Activated B cell treated with CpG ODN at 0.5 μM for 24 hours (primary cell): ENCODE results near the gene CD4. TPM values are rescaled to one million over a fixed set of nuclear protein-coding genes. Genes with fewer than 3 reads are reported as not detected.

Experiments used
- ATAC-seq: fragments of 200-7000 bp; cut with Tn5 transposase; one replicate; pipeline ENCODE4 v1.10.0; 2021; ENCODE audit warnings: low read depth, mild to moderate bottlenecking, moderate library complexity
- CTCF ChIA-PET: fragments of 350-600 bp; sonication (Branson Sonifier 250); formaldehyde crosslinking; loops from one replicate; lab custom pipeline; 2021; ENCODE audit warnings: antibody characterized with exemption; lab: Charles Lee
- POLR2A ChIA-PET: fragments of 350-600 bp; sonication (Branson Sonifier 250); formaldehyde crosslinking; loops from one replicate; lab custom pipeline; 2021; ENCODE audit warnings: antibody characterized with exemption; lab: Charles Lee
- DNase-seq: peaks from one replicate; pipeline ENCODE4 v3.0.0; 2022
- H3K27ac Mint-ChIP-seq: one replicate; pipeline ENCODE4 v1.8.0; 2020; ENCODE audit warnings: mixed read lengths
- H3K27me3 Mint-ChIP-seq: one replicate; pipeline ENCODE4 v1.8.0; 2021; ENCODE audit warnings: mixed read lengths
- H3K36me3 Mint-ChIP-seq: one replicate; pipeline ENCODE4 v1.8.0; 2021; ENCODE audit warnings: low read depth, mixed read lengths
- H3K4me1 Mint-ChIP-seq: one replicate; pipeline ENCODE4 v1.8.0; 2021; ENCODE audit warnings: mixed read lengths
- H3K4me3 Mint-ChIP-seq: one replicate; pipeline ENCODE4 v1.8.0; 2020; ENCODE audit warnings: mild to moderate bottlenecking, mixed read lengths
- H3K9me3 Mint-ChIP-seq: one replicate; pipeline ENCODE4 v1.8.0; 2020; ENCODE audit warnings: mixed read lengths
- intact Hi-C: fragments of 100-400 bp; cut with micrococcal nuclease; formaldehyde crosslinking; loops from one replicate; pipeline ENCODE4 v1.15.1; 2024
- total RNA-seq: library from RNA; stranded (reverse); gene quantifications from 2 replicates; pipeline ENCODE4 v1.2.3, GENCODE V29; 2022
- TF ChIP-seq, protein P1 (sequence below): fragments of 200-600 bp; IDR thresholded peaks from one replicate; pipeline ENCODE4 v1.8.0; 2022; ENCODE audit warnings: antibody characterized with exemption, mild to moderate bottlenecking

CD4 gene
- total RNA-seq, 1 donor from 2014 or later = 0.22 TPM

- ATAC-seq = no peak
- DNase-seq = no peak
- intact Hi-C loops = no loop called here
- Mint-ChIP-seq H3K27ac (peak within 1 kb of the TSS; percentile 41), H3K27me3 (peaks cover 2% of the 10 kb centered on the region), H3K4me3 (no peak within 1 kb of the TSS), H3K36me3 (no peaks in the 10 kb centered on the region), H3K4me1 (peaks cover 14% of the 10 kb centered on the region), H3K9me3 (no peaks in the 10 kb centered on the region)
- TF ChIP-seq, protein P1, sequence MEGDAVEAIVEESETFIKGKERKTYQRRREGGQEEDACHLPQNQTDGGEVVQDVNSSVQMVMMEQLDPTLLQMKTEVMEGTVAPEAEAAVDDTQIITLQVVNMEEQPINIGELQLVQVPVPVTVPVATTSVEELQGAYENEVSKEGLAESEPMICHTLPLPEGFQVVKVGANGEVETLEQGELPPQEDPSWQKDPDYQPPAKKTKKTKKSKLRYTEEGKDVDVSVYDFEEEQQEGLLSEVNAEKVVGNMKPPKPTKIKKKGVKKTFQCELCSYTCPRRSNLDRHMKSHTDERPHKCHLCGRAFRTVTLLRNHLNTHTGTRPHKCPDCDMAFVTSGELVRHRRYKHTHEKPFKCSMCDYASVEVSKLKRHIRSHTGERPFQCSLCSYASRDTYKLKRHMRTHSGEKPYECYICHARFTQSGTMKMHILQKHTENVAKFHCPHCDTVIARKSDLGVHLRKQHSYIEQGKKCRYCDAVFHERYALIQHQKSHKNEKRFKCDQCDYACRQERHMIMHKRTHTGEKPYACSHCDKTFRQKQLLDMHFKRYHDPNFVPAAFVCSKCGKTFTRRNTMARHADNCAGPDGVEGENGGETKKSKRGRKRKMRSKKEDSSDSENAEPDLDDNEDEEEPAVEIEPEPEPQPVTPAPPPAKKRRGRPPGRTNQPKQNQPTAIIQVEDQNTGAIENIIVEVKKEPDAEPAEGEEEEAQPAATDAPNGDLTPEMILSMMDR = no peak
- CTCF ChIA-PET = interaction anchor here (1.6 to 1.7 kb wide), 2 partner anchors 10 to 32 kb away, joined by 5 read pairs; partner anchors contain the start of gene SPSB2
- POLR2A ChIA-PET = interaction anchor here (0.6 to 3.5 kb wide), 3 partner anchors 11 to 838 kb away, joined by 3 to 15 read pairs (median 5); partner anchors contain the start of genes CDCA3 and USP5
Measured at GRCh38 chr12:6840761-6841515, 51.6 kb downstream of the CD4 start, which contains the start of gene GNB3. Gene GNB3, plus strand, starts transcription at chr12:6840925. Its CDS starts 363 bp downstream, at chr12:6841288.

- H3K9me3 Mint-ChIP-seq = no peaks in the 10 kb centered on the region
- no peak for ATAC-seq
- DNase-seq = no peak
- H3K27ac Mint-ChIP-seq = no peak overlapping the region
- H3K4me3 Mint-ChIP-seq = no peak overlapping the region
- peaks cover 14% of the 10 kb centered on the region for H3K4me1 Mint-ChIP-seq
- peaks cover 2% of the 10 kb centered on the region for H3K27me3 Mint-ChIP-seq
- ChIA-PET CTCF (interaction anchor here (0.6 kb wide), 1 partner anchor 19 kb away, joined by 3 read pairs; no protein-coding TSS in a partner anchor), POLR2A (interaction anchor here (0.6 to 1.5 kb wide), 2 partner anchors 9 to 1226 kb away, joined by 5 read pairs; partner anchors contain the start of gene CDCA3)
- no peaks in the 10 kb centered on the region for H3K36me3 Mint-ChIP-seq
- intact Hi-C loops = no loop called here
- TF ChIP-seq, protein P1 = no peak
Measured at GRCh38 chr12:6842075-6842474, 52.7 kb downstream of the CD4 start.

DNA sequence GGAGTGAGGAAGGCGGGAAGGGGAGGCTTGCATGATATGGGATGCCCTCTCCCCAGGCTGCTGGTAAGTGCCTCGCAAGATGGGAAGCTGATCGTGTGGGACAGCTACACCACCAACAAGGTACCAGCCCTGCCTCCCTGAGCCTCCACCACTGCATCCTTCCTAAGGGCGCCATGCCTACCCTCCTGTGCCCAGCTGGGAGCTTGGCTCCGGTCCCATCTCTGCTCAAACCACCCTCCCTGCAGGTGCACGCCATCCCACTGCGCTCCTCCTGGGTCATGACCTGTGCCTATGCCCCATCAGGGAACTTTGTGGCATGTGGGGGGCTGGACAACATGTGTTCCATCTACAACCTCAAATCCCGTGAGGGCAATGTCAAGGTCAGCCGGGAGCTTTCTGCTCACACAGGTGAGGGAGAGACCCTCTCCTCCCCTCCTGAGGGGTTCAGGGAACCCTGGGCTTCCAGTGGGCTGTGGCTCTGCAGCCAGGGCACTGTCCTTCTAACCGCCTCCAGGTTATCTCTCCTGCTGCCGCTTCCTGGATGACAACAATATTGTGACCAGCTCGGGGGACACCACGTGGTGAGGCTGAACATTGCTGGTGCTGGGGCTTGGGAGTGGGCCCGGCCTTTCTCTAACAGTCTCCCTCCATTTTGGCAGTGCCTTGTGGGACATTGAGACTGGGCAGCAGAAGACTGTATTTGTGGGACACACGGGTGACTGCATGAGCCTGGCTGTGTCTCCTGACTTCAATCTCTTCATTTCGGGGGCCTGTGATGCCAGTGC, 54.0 kb downstream of the CD4 start:
- peaks cover 14% of the 10 kb centered on the region for H3K4me1 Mint-ChIP-seq
- TF ChIP-seq, protein P1 = no peak
- ChIA-PET CTCF (no interaction called here), POLR2A (interaction anchor here (1.5 kb wide), 1 partner anchor 8 kb away, joined by 5 read pairs; the partner anchor contains the start of gene CDCA3)
- peak overlapping the region; percentile 18 for H3K27ac Mint-ChIP-seq
- no peak for ATAC-seq
- intact Hi-C loops = no loop called here
- H3K9me3 Mint-ChIP-seq = no peaks in the 10 kb centered on the region
- no peaks in the 10 kb centered on the region for H3K36me3 Mint-ChIP-seq
- H3K4me3 Mint-ChIP-seq = no peak overlapping the region
- H3K27me3 Mint-ChIP-seq = peaks cover under 1% of the 10 kb centered on the region
- DNase-seq = no peak

DNA sequence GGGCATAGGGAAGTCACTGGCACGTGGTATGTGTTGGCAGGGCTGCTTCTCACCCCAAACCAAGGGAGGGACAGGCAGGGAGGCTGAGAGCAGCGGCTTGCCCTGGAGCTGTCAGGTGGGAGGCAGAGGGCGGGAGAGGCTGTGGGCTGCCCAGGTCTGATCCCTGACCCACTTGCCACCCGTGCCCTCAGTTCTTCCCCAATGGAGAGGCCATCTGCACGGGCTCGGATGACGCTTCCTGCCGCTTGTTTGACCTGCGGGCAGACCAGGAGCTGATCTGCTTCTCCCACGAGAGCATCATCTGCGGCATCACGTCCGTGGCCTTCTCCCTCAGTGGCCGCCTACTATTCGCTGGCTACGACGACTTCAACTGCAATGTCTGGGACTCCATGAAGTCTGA, 56.1 kb downstream of the CD4 start:
- Mint-ChIP-seq H3K27ac (no peak overlapping the region), H3K9me3 (no peaks in the 10 kb centered on the region), H3K4me1 (peaks cover 10% of the 10 kb centered on the region), H3K36me3 (no peaks in the 10 kb centered on the region), H3K4me3 (no peak overlapping the region), H3K27me3 (no peaks in the 10 kb centered on the region)
- CTCF ChIA-PET = interaction anchor here (1.4 kb wide), 1 partner anchor 9 kb away, joined by 3 read pairs; no protein-coding TSS in a partner anchor
- TF ChIP-seq, protein P1 = no peak
- ATAC-seq = no peak
- POLR2A ChIA-PET = no interaction called here
- no peak for DNase-seq
- intact Hi-C loops = no loop called here
